Left ventricle myocardium inferior (tissue), 1 donor: ENCODE data around the gene NSRP1. TPM values are rescaled to one million over a fixed set of nuclear protein-coding genes. Genes with fewer than 3 reads are reported as not detected.

ENCODE experiments used
- DNase-seq: peaks from one replicate; pipeline ENCODE4 v3.0.0-alpha.2; 2020
- H3K27ac ChIP-seq: fragments of 200-600 bp; replicated peaks from 2 replicates; pipeline ENCODE4 v1.8.0; 2021
- H3K27me3 ChIP-seq: fragments of 200-600 bp; 2 replicates; pipeline ENCODE4 v1.8.0; 2021; ENCODE audit warnings: low read depth
- H3K36me3 ChIP-seq: fragments of 200-600 bp; 2 replicates; pipeline ENCODE4 v1.8.0; 2021
- H3K4me1 ChIP-seq: fragments of 200-600 bp; 2 replicates; pipeline ENCODE4 v1.8.0; 2021
- H3K4me3 ChIP-seq: fragments of 200-600 bp; 2 replicates; pipeline ENCODE4 v1.8.0; 2021; ENCODE audit warnings: mild to moderate bottlenecking, moderate library complexity
- H3K9me3 ChIP-seq: fragments of 200-600 bp; replicated peaks from 2 replicates; pipeline ENCODE4 v1.8.0; 2021
- CTCF ChIP-seq: fragments of 200-600 bp; IDR thresholded peaks from 2 replicates; pipeline ENCODE4 v1.8.0; 2021; ENCODE audit warnings: antibody characterized with exemption, mild to moderate bottlenecking, borderline replicate concordance
- intact Hi-C: fragments of 100-400 bp; cut with micrococcal nuclease; formaldehyde crosslinking; loops from one replicate; pipeline ENCODE4 v1.11.0; 2022
- long read RNA-seq: library from polyadenylated mRNA; unstranded; transcript quantifications from one replicate; pipeline ENCODE4 v2.0.0, GENCODE V29; 2021
- total RNA-seq: library from RNA; stranded (reverse); fragmentation: NEBNext Ultra II Directional; extraction: Animal tissue kit (Norgen Biotek cat#: 25700); gene quantifications from one replicate; pipeline ENCODE4 v1.2.1, GENCODE V29; 2021
- donor health status: DM: no; HTN: yes; CAD: no; lungs with severe emphysema.

NSRP1 gene
- total RNA-seq = 26.9 TPM
- long read RNA-seq, transcript NSRP1-201 (7 exons, 2,541 nt) = major isoform, 38 of 57 reads
- long read RNA-seq, partial matches to known transcripts = 5 of 57 reads
- long read RNA-seq, other reads (novel, unspliced or antisense) = 9 of 57 reads

- peaks cover 46% of the 10 kb centered on the region for H3K4me1 ChIP-seq
- H3K27ac ChIP-seq = peak within 1 kb of the TSS; percentile 95
- no peak for TF ChIP-seq CTCF
- H3K9me3 ChIP-seq = no peaks in the 10 kb centered on the region
- H3K27me3 ChIP-seq = no peaks in the 10 kb centered on the region
- H3K4me3 ChIP-seq = peak within 1 kb of the TSS; percentile 78
- H3K36me3 ChIP-seq = peaks cover 20% of the 10 kb centered on the region
- peak; percentile 95 for DNase-seq
- intact Hi-C loops = no loop called here
Measured at GRCh38 chr17:30116661-30117551, at the start of gene NSRP1. Gene NSRP1 (plus strand): TSS chr17:30116816. CDS start chr17:30116844, 28 bp downstream.

GRCh38 chr17:30068465-30068864 lies 48.2 kb upstream of the NSRP1 start:
- DNase-seq = no peak
- TF ChIP-seq CTCF = no peak
- intact Hi-C loops = no loop called here
- no peak overlapping the region for H3K27ac ChIP-seq
- H3K4me1 ChIP-seq = no peaks in the 10 kb centered on the region
- no peaks in the 10 kb centered on the region for H3K27me3 ChIP-seq
- H3K9me3 ChIP-seq = peaks cover 33% of the 10 kb centered on the region
- H3K36me3 ChIP-seq = no peaks in the 10 kb centered on the region
- H3K4me3 ChIP-seq = no peak overlapping the region

GRCh38 chr17:30074254-30074653 lies 42.4 kb upstream of the NSRP1 start:
- intact Hi-C loops = no loop called here
- peaks cover 18% of the 10 kb centered on the region for H3K27me3 ChIP-seq

GRCh38 chr17:30074730-30075129 lies 41.9 kb upstream of the NSRP1 start:
- no peak for TF ChIP-seq CTCF
- intact Hi-C loops = no loop called here
- Histone ChIP-seq H3K27ac (no peak overlapping the region), H3K9me3 (no peaks in the 10 kb centered on the region), H3K36me3 (no peaks in the 10 kb centered on the region), H3K27me3 (peaks cover 18% of the 10 kb centered on the region), H3K4me1 (no peaks in the 10 kb centered on the region), H3K4me3 (no peak overlapping the region)
- no peak for DNase-seq

More at GRCh38 chr17:30074254-30074653, 42.4 kb upstream of the NSRP1 start:
- H3K4me1 ChIP-seq = no peaks in the 10 kb centered on the region
- no peak for TF ChIP-seq CTCF
- H3K36me3 ChIP-seq = no peaks in the 10 kb centered on the region
- no peak overlapping the region for H3K4me3 ChIP-seq
- no peaks in the 10 kb centered on the region for H3K9me3 ChIP-seq
- DNase-seq = no peak
- H3K27ac ChIP-seq = no peak overlapping the region

GRCh38 chr17:30082773-30083172 lies 33.8 kb upstream of the NSRP1 start:
- peaks cover 36% of the 10 kb centered on the region for H3K27me3 ChIP-seq
- no peak for DNase-seq
- TF ChIP-seq CTCF = no peak
- H3K36me3 ChIP-seq = no peaks in the 10 kb centered on the region
- H3K4me1 ChIP-seq = no peaks in the 10 kb centered on the region
- intact Hi-C loops = no loop called here
- no peak overlapping the region for H3K4me3 ChIP-seq
- no peak overlapping the region for H3K27ac ChIP-seq
- H3K9me3 ChIP-seq = no peaks in the 10 kb centered on the region
